ENCODE results near the gene TTLL1. TPM values are rescaled to one million over a fixed set of nuclear protein-coding genes. Genes with fewer than 3 reads are reported as not detected.
"Not testable (repeated sequence)": the region's sequence is repeated elsewhere in the genome, so short reads cannot be mapped to it uniquely, and the experiment has no call there.

TTLL1 gene
- total RNA-seq, 1 experiment from 2014 or later, result 6.2 TPM

DNA sequence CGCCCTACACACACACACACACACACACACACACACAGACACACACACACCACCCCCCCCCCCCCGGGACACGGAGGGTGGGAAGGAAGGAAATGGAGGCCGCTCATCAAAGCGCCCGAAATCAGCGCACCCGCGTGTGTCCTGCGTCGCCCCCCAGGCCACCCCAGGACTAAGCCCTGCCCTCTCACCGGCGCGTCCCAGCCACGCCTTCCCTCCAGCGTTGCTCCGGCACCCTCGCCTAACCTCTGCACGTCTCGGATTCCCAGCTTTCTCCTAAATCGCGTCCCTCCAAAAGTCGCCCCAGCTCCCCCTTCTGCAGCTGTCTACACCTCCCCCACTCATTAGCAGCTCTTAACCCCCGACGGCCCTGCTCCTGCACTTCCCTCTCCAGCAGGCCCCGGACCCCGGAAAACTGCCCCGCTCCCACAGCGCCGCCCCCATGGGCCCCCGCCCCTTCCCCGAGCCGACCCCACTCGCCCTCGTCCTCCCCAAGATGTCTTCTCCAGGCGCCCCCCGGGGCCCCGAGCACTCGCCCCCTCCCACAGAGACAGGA, 74.8 kb downstream of the TTLL1 start:
- peak; percentile 54 for DNase-seq (ENCODE audit: low read depth)

- peak; percentile 89 for DNase-seq (ENCODE audit: low read depth)
Measured at GRCh38 chr22:43013355-43014315, 75.6 kb downstream of the TTLL1 start.

DNA sequence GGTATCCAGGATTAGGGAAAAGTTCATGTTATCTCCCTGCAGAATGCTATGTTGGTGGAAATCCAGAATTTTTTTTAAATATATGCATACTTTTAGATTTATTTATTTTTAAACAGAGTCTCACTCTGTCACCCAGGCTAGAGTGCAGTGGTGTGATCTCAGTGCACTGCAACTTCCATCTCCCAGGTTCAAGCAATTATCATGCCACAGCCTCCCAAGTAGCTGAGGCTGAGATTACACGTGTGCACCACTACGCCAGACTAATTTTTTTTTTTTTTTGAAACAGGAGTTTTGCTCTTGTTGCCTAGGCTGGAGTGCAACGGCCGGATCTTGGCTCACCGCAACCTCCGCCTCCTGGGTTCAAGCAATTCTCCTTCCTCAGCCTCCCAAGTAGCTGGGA, 76.8 kb downstream of the TTLL1 start:
- peak; percentile 28 for DNase-seq (ENCODE audit: low read depth)

- DNase-seq (ENCODE audit: low read depth), result peak; percentile 61
Measured at GRCh38 chr22:43011079-43011478, 78.1 kb downstream of the TTLL1 start.

DNA sequence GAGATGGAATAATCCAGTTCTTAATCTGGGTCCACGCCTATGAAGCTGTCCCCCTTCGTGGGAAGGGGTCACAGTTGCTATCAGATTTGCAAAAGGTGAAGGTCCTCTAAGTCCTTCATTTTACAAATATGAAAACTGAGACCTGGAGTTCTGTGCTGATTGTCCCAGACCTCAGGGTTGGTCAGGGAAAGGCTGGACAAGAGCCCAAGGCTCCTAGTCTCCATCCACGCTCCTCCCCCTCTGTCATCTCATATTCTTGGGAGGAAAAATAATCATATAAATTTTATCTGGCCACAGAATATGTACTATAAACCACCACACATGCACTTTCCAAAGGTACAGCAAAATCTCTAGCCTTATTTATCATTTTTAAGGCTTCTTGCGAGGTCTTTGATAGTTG, 79.7 kb downstream of the TTLL1 start:
- no peak for DNase-seq (ENCODE audit: low read depth)

- DNase-seq (ENCODE audit: low read depth), result peak; percentile 35
Measured at GRCh38 chr22:43008921-43009320, 80.3 kb downstream of the TTLL1 start.

DNA sequence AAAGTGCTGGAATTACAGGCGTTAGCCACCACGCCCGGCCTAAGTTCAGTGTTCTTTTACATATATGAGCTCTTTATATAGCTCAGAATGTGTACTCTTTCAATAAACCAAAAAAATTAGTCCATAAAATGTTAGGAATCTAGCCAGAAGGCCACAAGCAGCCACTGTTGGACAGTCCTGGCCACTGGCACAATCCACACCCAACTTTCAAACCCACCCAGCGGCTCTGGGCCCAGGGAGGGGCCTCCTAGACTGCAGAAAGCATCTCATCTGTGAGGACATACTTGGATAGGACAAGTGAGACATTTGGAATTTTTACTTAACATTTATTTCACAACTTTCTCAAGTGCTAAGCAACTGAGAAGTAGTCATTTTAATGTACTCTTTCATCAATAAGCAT, 80.7 kb downstream of the TTLL1 start:
- no peak for DNase-seq (ENCODE audit: low read depth)

- peak; percentile 61 for DNase-seq (ENCODE audit: low read depth)
Measured at GRCh38 chr22:43007519-43008102, 81.6 kb downstream of the TTLL1 start.

DNA sequence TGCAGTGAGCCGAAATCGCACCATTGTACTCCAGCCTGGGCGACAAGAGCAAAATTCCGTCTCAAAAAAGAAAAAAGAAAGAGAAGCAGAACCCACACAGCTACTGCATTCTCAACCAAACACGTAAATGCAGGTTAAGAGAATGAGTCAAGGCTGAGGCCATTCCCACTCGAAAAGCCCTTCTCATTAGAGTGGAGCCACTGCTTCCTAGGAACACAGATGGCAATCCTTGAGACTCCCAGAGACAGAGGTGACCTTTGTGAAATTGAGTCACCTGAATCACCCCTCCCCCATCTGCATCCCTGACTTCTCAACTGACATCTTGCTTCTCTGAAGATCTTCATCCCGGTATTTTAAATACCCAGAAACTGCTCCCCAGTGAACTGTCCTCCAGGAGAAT, 82.4 kb downstream of the TTLL1 start:
- DNase-seq (ENCODE audit: low read depth), result peak; percentile 20

DNA sequence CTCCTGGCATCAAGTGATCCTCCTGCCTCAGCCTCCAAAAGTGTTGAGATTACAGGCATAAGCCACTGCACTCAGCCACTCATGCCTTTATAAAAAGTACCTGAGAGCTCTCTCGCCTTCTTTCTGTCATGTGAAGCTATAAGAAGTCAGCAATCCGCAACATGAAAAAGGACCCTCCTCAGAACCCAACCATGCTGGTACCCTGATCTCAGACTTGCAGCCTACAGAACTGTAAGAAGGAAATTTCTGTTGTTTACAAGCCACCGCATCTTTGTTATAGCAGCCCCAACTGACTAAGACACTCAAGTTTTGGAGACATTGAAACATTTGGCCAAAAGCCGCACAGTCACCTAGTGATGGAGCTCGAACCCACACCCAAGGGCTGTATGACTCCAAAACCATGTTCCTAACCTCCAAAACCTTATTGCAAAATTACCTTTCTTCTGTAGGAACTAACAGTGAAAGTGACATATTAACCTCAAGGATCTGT, 83.1 kb downstream of the TTLL1 start:
- no peak for DNase-seq (ENCODE audit: low read depth)

DNA sequence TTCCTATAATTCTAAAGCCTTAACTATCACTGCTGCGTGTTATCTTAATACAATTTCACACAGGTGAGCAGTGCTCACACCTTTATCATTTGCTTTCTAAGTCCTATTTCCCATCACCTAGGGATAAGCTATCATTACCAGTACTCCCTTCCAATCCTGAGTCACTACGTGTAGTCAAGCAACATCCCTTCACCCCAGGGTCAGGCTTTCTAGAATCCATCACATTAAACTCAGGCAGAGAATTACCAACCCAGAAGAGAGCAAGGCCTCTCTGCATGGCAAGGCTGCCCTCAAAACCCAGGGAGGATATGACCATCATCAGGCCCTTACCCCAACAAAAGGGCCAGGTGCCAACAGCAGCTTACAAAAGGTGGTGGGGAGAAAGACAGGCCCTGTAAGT, 84.1 kb downstream of the TTLL1 start:
- DNase-seq (ENCODE audit: low read depth), result peak; percentile 62

- DNase-seq (ENCODE audit: low read depth), result peak; percentile 75
Measured at GRCh38 chr22:43004362-43005035, 84.7 kb downstream of the TTLL1 start.

GRCh38 chr22:43002202-43002586, 87.0 kb downstream of the TTLL1 start:
- peak; percentile 81 for DNase-seq (ENCODE audit: low read depth)

- peak; percentile 62 for DNase-seq (ENCODE audit: low read depth)
Measured at GRCh38 chr22:43001271-43002201, 87.7 kb downstream of the TTLL1 start.

DNA sequence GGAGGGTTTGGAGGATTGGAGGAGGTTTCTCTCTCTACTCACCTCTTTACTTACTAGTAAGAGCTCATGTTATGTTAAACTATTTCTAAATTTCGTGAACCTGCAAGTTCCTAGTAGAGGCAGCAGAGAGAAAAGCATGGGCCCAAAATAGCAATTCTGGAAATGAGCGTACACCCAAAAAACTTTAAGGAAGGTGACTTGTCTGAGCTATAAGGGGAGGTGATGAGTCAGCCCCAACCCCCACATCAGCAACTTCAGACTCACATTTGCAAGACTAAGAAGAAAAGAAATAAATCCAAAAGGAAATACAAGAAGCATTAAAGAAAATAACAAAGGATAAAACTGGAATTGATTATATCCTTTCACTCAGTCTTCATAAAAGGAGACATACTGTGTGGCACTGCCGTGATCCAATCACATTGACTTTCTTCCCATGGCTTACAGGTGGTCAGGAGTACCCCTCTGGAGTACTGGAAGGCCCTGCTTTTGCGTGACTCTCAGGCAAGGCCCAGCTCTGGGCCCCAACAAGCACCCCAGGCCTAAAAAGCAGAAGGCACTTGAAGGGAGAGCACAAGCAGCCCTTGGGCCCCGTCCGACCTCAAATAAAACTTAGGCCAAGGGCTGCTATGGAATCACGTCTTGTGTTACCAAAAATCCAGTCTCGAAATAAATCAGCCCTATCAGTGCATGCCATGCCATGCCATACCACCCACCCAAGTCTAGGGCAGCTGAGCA, 88.6 kb downstream of the TTLL1 start:
- DNase-seq (ENCODE audit: low read depth), result peak; percentile 33

GRCh38 chr22:42997582-42998090, 91.6 kb downstream of the TTLL1 start:
- DNase-seq (ENCODE audit: low read depth), result peak; percentile 46

GRCh38 chr22:42996646-42997365, 92.4 kb downstream of the TTLL1 start:
- DNase-seq (ENCODE audit: low read depth), result no peak

GRCh38 chr22:42995654-42996053, 93.5 kb downstream of the TTLL1 start:
- DNase-seq (ENCODE audit: low read depth), result not testable (repeated sequence)

DNA sequence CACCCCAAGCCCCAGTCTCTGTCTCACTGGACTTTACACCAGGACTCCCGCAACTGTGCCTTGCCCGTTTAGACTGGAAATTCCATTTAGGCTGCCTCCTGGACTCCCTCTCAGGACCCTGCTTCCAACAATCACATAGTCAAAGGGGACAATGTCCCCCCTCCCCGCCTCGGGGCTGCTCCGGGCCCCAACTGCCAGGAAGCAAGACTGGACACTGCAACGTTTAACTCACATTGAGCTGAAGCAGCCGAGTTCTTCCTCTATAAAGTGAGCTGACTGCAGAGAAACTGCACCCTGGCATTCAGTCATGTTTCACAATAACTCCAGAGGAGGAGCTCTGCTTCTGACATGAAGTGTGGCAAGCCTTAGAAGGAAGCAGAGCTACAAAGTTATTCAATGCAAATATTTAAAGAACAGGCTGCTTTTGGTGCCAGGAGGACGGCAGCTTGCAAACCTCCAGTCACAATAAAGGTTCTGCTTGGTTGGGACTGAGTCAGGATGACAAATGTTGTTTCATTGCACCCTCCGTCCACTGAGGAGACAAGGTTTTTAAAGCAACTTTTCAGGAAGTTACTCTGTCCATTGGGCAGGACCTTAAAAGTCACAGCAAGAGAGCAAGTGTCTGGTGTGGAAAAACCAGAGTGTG, 94.2 kb downstream of the TTLL1 start:
- peak; percentile 88 for DNase-seq (ENCODE audit: low read depth)

Data from M059J (cell line).